ENCODE results near the gene PRKG1. TPM values are rescaled to one million over a fixed set of nuclear protein-coding genes. Genes with fewer than 3 reads are reported as not detected.

PRKG1 gene
- total RNA-seq, 8 experiments from 2014 or later = 5.6 to 40.7 (median 6.6) TPM

- Histone ChIP-seq H3K4me3 (no peak overlapping the region), H3K27ac (no peak overlapping the region), H3K4me1 (replicated peaks in 1 of 2) (no peaks in the 10 kb centered on the region)
- no peak for ATAC-seq (replicated peaks in 6 of 8)
- 60 to 100% (median 90%) methylated on average over 1 to 4 of the region's 4 CpGs; no CpG with 5 or more reads in 1 of the 10 experiments for WGBS, 10 experiments
- in situ Hi-C loops (cut with MboI; ENCODE audit: low pct_unique_long_range_greater_than_20kb in 2 of 9, low sequenced_read_pairs in 9 of 9, unreplicated experiment in 9 of 9) = no loop called here
These were observed 274.3 kb downstream of the PRKG1 start for GRCh38 chr10:51348622-51349021.

GRCh38 chr10:51357170-51357569, 282.9 kb downstream of the PRKG1 start:
- Histone ChIP-seq H3K4me3 (no peak overlapping the region), H3K4me1 (replicated peaks in 1 of 2) (no peaks in the 10 kb centered on the region), H3K27ac (no peak overlapping the region)
- ATAC-seq (replicated peaks in 6 of 8) = no peak
- in situ Hi-C loops (cut with MboI; ENCODE audit: low pct_unique_long_range_greater_than_20kb in 2 of 9, low sequenced_read_pairs in 9 of 9, unreplicated experiment in 9 of 9) = no loop called here
- 68 to 100% (median 92%) methylated on average over 1 to 2 of the region's 2 CpGs; no CpG with 5 or more reads in 2 of the 10 experiments for WGBS, 10 experiments

- Histone ChIP-seq H3K4me1 (replicated peaks in 1 of 2) (no peaks in the 10 kb centered on the region), H3K4me3 (no peak overlapping the region), H3K27ac (no peak overlapping the region)
- in situ Hi-C loops (cut with MboI; ENCODE audit: low pct_unique_long_range_greater_than_20kb in 2 of 9, low sequenced_read_pairs in 9 of 9, unreplicated experiment in 9 of 9) = no loop called here
- no peak for ATAC-seq (replicated peaks in 6 of 8)
These were observed 283.9 kb downstream of the PRKG1 start for GRCh38 chr10:51358227-51358626.

- in situ Hi-C loops (cut with MboI; ENCODE audit: low pct_unique_long_range_greater_than_20kb in 2 of 9, low sequenced_read_pairs in 9 of 9, unreplicated experiment in 9 of 9) = no loop called here
- Histone ChIP-seq H3K27ac (no peak overlapping the region), H3K4me3 (no peak overlapping the region), H3K4me1 (replicated peaks in 1 of 2) (peaks cover 0 to 16% of the 10 kb centered on the region in 2 donors)
- ATAC-seq (replicated peaks in 6 of 8) = peak in 2 of 8 experiments; percentile 9 to 11
- WGBS, 10 experiments = 74 to 97% (median 85%) methylated on average over 3 to 4 of the region's 4 CpGs; no CpG with 5 or more reads in 1 of the 10 experiments
These were observed 289.1 kb downstream of the PRKG1 start for GRCh38 chr10:51363415-51363814.

- H3K4me3 ChIP-seq = no peak overlapping the region
- peak in 1 of 8 experiments; percentile 17 for ATAC-seq (replicated peaks in 6 of 8)
- no peak overlapping the region for H3K27ac ChIP-seq
- peaks cover 0 to 16% of the 10 kb centered on the region in 2 donors for H3K4me1 ChIP-seq (replicated peaks in 1 of 2)
- 50 to 100% (median 71%) methylated on average over 1 to 2 of the region's 2 CpGs; no CpG with 5 or more reads in 1 of the 10 experiments for WGBS, 10 experiments
- in situ Hi-C loops (cut with MboI; ENCODE audit: low pct_unique_long_range_greater_than_20kb in 2 of 9, low sequenced_read_pairs in 9 of 9, unreplicated experiment in 9 of 9) = no loop called here
These were observed 290.4 kb downstream of the PRKG1 start for GRCh38 chr10:51364674-51365073.

GRCh38 chr10:51366044-51366443, 291.8 kb downstream of the PRKG1 start:
- Histone ChIP-seq H3K4me3 (no peak overlapping the region), H3K27ac (no peak overlapping the region), H3K4me1 (replicated peaks in 1 of 2) (peaks cover 0 to 16% of the 10 kb centered on the region in 2 donors)
- in situ Hi-C loops (cut with MboI; ENCODE audit: low pct_unique_long_range_greater_than_20kb in 2 of 9, low sequenced_read_pairs in 9 of 9, unreplicated experiment in 9 of 9) = no loop called here
- WGBS, 10 experiments = 71 to 100% (median 100%) methylated on average over 1 of the region's 1 CpG; no CpG with 5 or more reads in 2 of the 10 experiments
- ATAC-seq (replicated peaks in 6 of 8) = no peak

GRCh38 chr10:51367127-51367526, 292.8 kb downstream of the PRKG1 start:
- Histone ChIP-seq H3K4me1 (replicated peaks in 1 of 2) (peaks cover 0 to 16% of the 10 kb centered on the region in 2 donors), H3K27ac (no peak overlapping the region), H3K4me3 (peak overlapping the region in 1 of 5 donors; percentile 18)
- WGBS, 10 experiments = 5 to 83% (median 59%) methylated on average over 2 to 4 of the region's 4 CpGs
- peak in 3 of 8 experiments; percentile 53 to 89 (median 84) for ATAC-seq (replicated peaks in 6 of 8)
- in situ Hi-C loops (cut with MboI; ENCODE audit: low pct_unique_long_range_greater_than_20kb in 2 of 9, low sequenced_read_pairs in 9 of 9, unreplicated experiment in 9 of 9) = no loop called here

- Histone ChIP-seq H3K27ac (no peak overlapping the region), H3K4me3 (no peak overlapping the region), H3K4me1 (replicated peaks in 1 of 2) (peaks cover 0 to 16% of the 10 kb centered on the region in 2 donors)
- in situ Hi-C loops (cut with MboI; ENCODE audit: low pct_unique_long_range_greater_than_20kb in 2 of 9, low sequenced_read_pairs in 9 of 9, unreplicated experiment in 9 of 9) = no loop called here
- peak in 3 of 8 experiments; percentile 47 to 59 (median 49) for ATAC-seq (replicated peaks in 6 of 8)
- 17 to 100% (median 47%) methylated on average over 1 of the region's 1 CpG; no CpG with 5 or more reads in 4 of the 10 experiments for WGBS, 10 experiments
These were observed 293.4 kb downstream of the PRKG1 start for GRCh38 chr10:51367694-51368093.

- peaks cover 0 to 15% of the 10 kb centered on the region in 2 donors for H3K4me1 ChIP-seq (replicated peaks in 1 of 2)
- in situ Hi-C loops (cut with MboI; ENCODE audit: low pct_unique_long_range_greater_than_20kb in 2 of 9, low sequenced_read_pairs in 9 of 9, unreplicated experiment in 9 of 9) = no loop called here
- WGBS, 10 experiments = 66 to 100% (median 94%) methylated on average over 4 to 5 of the region's 5 CpGs; no CpG with 5 or more reads in 2 of the 10 experiments
- no peak for ATAC-seq (replicated peaks in 6 of 8)
- H3K27ac ChIP-seq = no peak overlapping the region
- H3K4me3 ChIP-seq = no peak overlapping the region
These were observed 294.7 kb downstream of the PRKG1 start for GRCh38 chr10:51368943-51369342.

GRCh38 chr10:51369903-51370302, 295.6 kb downstream of the PRKG1 start:
- peak in 3 of 8 experiments; percentile 41 to 86 (median 70) for ATAC-seq (replicated peaks in 6 of 8)
- H3K4me1 ChIP-seq (replicated peaks in 1 of 2) = peaks cover 0 to 6% of the 10 kb centered on the region in 2 donors
- in situ Hi-C loops (cut with MboI; ENCODE audit: low pct_unique_long_range_greater_than_20kb in 2 of 9, low sequenced_read_pairs in 9 of 9, unreplicated experiment in 9 of 9) = no loop called here
- no peak overlapping the region for H3K27ac ChIP-seq
- 28 to 86% (median 69%) methylated on average over 1 to 2 of the region's 2 CpGs; no CpG with 5 or more reads in 1 of the 10 experiments for WGBS, 10 experiments
- H3K4me3 ChIP-seq = no peak overlapping the region

- in situ Hi-C loops (cut with MboI; ENCODE audit: low pct_unique_long_range_greater_than_20kb in 2 of 9, low sequenced_read_pairs in 9 of 9, unreplicated experiment in 9 of 9) = no loop called here
- H3K4me1 ChIP-seq (replicated peaks in 1 of 2) = peaks cover 0 to 3% of the 10 kb centered on the region in 2 donors
- ATAC-seq (replicated peaks in 6 of 8) = peak in 1 of 8 experiments; percentile 32
- H3K27ac ChIP-seq = no peak overlapping the region
- 0 to 86% (median 49%) methylated on average over 1 to 2 of the region's 2 CpGs; no CpG with 5 or more reads in 3 of the 10 experiments for WGBS, 10 experiments
- no peak overlapping the region for H3K4me3 ChIP-seq
These were observed 297.5 kb downstream of the PRKG1 start for GRCh38 chr10:51371743-51372142.

- in situ Hi-C loops (cut with MboI; ENCODE audit: low pct_unique_long_range_greater_than_20kb in 2 of 9, low sequenced_read_pairs in 9 of 9, unreplicated experiment in 9 of 9) = no loop called here
- no peak overlapping the region for H3K27ac ChIP-seq
- no peak overlapping the region for H3K4me3 ChIP-seq
- ATAC-seq (replicated peaks in 6 of 8) = peak in 1 of 8 experiments; percentile 82
- H3K4me1 ChIP-seq (replicated peaks in 1 of 2) = peaks cover 0 to 12% of the 10 kb centered on the region in 2 donors
- WGBS, 10 experiments = 8 to 90% (median 83%) methylated on average over 1 to 2 of the region's 2 CpGs; no CpG with 5 or more reads in 1 of the 10 experiments
These were observed 301.5 kb downstream of the PRKG1 start for GRCh38 chr10:51375790-51376189.

- ATAC-seq (replicated peaks in 6 of 8) = no peak
- WGBS, 10 experiments = 40 to 100% (median 85%) methylated on average over 1 to 4 of the region's 4 CpGs; no CpG with 5 or more reads in 1 of the 10 experiments
- in situ Hi-C loops (cut with MboI; ENCODE audit: low pct_unique_long_range_greater_than_20kb in 2 of 9, low sequenced_read_pairs in 9 of 9, unreplicated experiment in 9 of 9) = no loop called here
These were observed 303.0 kb downstream of the PRKG1 start for GRCh38 chr10:51377070-51377931.

More at GRCh38 chr10:51377070-51377931, 303.0 kb downstream of the PRKG1 start:
- H3K4me3 ChIP-seq = no peak overlapping the region
- H3K4me1 ChIP-seq (replicated peaks in 1 of 2) = peaks cover 0 to 12% of the 10 kb centered on the region in 2 donors
- H3K27ac ChIP-seq = no peak overlapping the region
